Measurements from ENCODE around the gene TCIRG1. TPM values are rescaled to one million over a fixed set of nuclear protein-coding genes. Genes with fewer than 3 reads are reported as not detected.

Gene TCIRG1
- total and polyA plus RNA-seq, 2 of the 13 experiments (the other 11 are each of a cell fraction or from before 2014, with no cell fraction given): 48.0 to 69.6 TPM

GRCh38 chr11:68010090-68011041 lies 28.5 kb upstream of the TCIRG1 start, which contains the start of gene ALDH3B1 (continued):
- no peak for TF ChIP-seq ZNF672 (CRISPR knock-in tag; IDR thresholded peaks at IDR 0.05)
- no peak for TF ChIP-seq ZNF496 (CRISPR knock-in tag; IDR thresholded peaks at IDR 0.05; ENCODE audit: insufficient replicate concordance)
- peak; percentile 75; the same call in 1 of the 2 replicates for TF ChIP-seq KDM5B (CRISPR knock-in tag; IDR thresholded peaks at IDR 0.05; ENCODE audit: borderline replicate concordance)
- TF ChIP-seq U2AF1 (optimal IDR thresholded peaks at IDR 0.05; ENCODE audit: low read depth, low read length): no peak
- TF ChIP-seq GLI4 (CRISPR knock-in tag; IDR thresholded peaks at IDR 0.05; ENCODE audit: borderline replicate concordance): no peak
- peak; percentile 56; the same call in 1 of the 2 replicates for TF ChIP-seq MEIS2 (CRISPR knock-in tag; IDR thresholded peaks at IDR 0.05)
- TF ChIP-seq, protein P1, sequence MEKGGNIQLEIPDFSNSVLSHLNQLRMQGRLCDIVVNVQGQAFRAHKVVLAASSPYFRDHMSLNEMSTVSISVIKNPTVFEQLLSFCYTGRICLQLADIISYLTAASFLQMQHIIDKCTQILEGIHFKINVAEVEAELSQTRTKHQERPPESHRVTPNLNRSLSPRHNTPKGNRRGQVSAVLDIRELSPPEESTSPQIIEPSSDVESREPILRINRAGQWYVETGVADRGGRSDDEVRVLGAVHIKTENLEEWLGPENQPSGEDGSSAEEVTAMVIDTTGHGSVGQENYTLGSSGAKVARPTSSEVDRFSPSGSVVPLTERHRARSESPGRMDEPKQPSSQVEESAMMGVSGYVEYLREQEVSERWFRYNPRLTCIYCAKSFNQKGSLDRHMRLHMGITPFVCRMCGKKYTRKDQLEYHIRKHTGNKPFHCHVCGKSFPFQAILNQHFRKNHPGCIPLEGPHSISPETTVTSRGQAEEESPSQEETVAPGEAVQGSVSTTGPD (CRISPR knock-in tag; IDR thresholded peaks at IDR 0.05): no peak
- TF ChIP-seq CBFB (CRISPR knock-in tag; IDR thresholded peaks at IDR 0.05): 0 out of 2 replicates have a peak, but pooled peaks have one; percentile 40
- TF ChIP-seq KLF15 (CRISPR knock-in tag; IDR thresholded peaks at IDR 0.05; ENCODE audit: borderline replicate concordance): no peak
- TF ChIP-seq AGO2 (optimal IDR thresholded peaks at IDR 0.05; ENCODE audit: low read depth, low read length): peak; percentile 53
- TF ChIP-seq ZNF713 (CRISPR knock-in tag; IDR thresholded peaks at IDR 0.05): no peak
- peak; percentile 25 for TF ChIP-seq BCL6 (CRISPR knock-in tag; IDR thresholded peaks at IDR 0.05)
- TF ChIP-seq PRPF4 (IDR thresholded peaks at IDR 0.05; ENCODE audit: low read depth, low read length, poor library complexity, severe bottlenecking): no peak
- TF ChIP-seq RBAK (CRISPR knock-in tag; IDR thresholded peaks at IDR 0.05): no peak
- TF ChIP-seq, protein P2, sequence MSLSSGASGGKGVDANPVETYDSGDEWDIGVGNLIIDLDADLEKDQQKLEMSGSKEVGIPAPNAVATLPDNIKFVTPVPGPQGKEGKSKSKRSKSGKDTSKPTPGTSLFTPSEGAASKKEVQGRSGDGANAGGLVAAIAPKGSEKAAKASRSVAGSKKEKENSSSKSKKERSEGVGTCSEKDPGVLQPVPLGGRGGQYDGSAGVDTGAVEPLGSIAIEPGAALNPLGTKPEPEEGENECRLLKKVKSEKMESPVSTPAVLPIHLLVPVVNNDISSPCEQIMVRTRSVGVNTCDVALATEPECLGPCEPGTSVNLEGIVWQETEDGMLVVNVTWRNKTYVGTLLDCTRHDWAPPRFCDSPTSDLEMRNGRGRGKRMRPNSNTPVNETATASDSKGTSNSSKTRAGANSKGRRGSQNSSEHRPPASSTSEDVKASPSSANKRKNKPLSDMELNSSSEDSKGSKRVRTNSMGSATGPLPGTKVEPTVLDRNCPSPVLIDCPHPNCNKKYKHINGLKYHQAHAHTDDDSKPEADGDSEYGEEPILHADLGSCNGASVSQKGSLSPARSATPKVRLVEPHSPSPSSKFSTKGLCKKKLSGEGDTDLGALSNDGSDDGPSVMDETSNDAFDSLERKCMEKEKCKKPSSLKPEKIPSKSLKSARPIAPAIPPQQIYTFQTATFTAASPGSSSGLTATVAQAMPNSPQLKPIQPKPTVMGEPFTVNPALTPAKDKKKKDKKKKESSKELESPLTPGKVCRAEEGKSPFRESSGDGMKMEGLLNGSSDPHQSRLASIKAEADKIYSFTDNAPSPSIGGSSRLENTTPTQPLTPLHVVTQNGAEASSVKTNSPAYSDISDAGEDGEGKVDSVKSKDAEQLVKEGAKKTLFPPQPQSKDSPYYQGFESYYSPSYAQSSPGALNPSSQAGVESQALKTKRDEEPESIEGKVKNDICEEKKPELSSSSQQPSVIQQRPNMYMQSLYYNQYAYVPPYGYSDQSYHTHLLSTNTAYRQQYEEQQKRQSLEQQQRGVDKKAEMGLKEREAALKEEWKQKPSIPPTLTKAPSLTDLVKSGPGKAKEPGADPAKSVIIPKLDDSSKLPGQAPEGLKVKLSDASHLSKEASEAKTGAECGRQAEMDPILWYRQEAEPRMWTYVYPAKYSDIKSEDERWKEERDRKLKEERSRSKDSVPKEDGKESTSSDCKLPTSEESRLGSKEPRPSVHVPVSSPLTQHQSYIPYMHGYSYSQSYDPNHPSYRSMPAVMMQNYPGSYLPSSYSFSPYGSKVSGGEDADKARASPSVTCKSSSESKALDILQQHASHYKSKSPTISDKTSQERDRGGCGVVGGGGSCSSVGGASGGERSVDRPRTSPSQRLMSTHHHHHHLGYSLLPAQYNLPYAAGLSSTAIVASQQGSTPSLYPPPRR (CRISPR knock-in tag; IDR thresholded peaks at IDR 0.05; ENCODE audit: borderline replicate concordance): no peak
- no peak for TF ChIP-seq CHCHD3 (CRISPR knock-in tag; IDR thresholded peaks at IDR 0.05)
- TF ChIP-seq, protein P3, sequence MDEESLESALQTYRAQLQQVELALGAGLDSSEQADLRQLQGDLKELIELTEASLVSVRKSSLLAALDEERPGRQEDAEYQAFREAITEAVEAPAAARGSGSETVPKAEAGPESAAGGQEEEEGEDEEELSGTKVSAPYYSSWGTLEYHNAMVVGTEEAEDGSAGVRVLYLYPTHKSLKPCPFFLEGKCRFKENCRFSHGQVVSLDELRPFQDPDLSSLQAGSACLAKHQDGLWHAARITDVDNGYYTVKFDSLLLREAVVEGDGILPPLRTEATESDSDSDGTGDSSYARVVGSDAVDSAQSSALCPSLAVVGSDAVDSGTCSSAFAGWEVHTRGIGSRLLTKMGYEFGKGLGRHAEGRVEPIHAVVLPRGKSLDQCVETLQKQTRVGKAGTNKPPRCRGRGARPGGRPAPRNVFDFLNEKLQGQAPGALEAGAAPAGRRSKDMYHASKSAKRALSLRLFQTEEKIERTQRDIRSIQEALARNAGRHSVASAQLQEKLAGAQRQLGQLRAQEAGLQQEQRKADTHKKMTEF (CRISPR knock-in tag; IDR thresholded peaks at IDR 0.05): peak; percentile 45
- no peak for TF ChIP-seq JUN (CRISPR knock-in tag; IDR thresholded peaks at IDR 0.05)
- no peak for TF ChIP-seq TCF12 (IDR thresholded peaks at IDR 0.05)
- TF ChIP-seq TCF12 (CRISPR knock-in tag; IDR thresholded peaks at IDR 0.05): no peak
- peak; percentile 70 for TF ChIP-seq PHF8 (CRISPR knock-in tag; IDR thresholded peaks at IDR 0.05)
- TF ChIP-seq GTF2F1 (IDR thresholded peaks at IDR 0.05; ENCODE audit: low read length): no peak

All from HepG2 (cell line).